Sigmoid colon (tissue), 7 donors: ENCODE measurements around the gene SENP3. TPM values are rescaled to one million over a fixed set of nuclear protein-coding genes. Genes with fewer than 3 reads are reported as not detected.
"Not testable (repeated sequence)": the region's sequence is repeated elsewhere in the genome, so short reads cannot be mapped to it uniquely, and the experiment has no call there.

Experiments
- DNase-seq: peaks from one replicate; pipeline ENCODE4 v3.0.0-alpha.2; 2019
- H3K27ac ChIP-seq, 4 donors: fragments of 200-600 bp; sonication (generic); one replicate each; pipeline ENCODE4 v1.5.1; 2016 to 2019; ENCODE audit warnings: mild to moderate bottlenecking in 1 of 4
- H3K27me3 ChIP-seq, 3 donors: fragments of 200-600 bp; sonication (generic); one replicate each; pipeline ENCODE4 v1.5.1; 2019; ENCODE audit warnings: mild to moderate bottlenecking in 1 of 3
- H3K36me3 ChIP-seq, 4 donors: fragments of 200-600 bp; sonication (generic); one replicate each; pipeline ENCODE4 v1.5.1; 2016 to 2019
- H3K4me1 ChIP-seq, 4 donors: fragments of 200-600 bp; sonication (generic); one replicate each; pipeline ENCODE4 v1.5.1; 2017 to 2019
- H3K4me3 ChIP-seq, 4 donors: fragments of 200-600 bp; sonication (generic); one replicate each; pipeline ENCODE4 v1.5.1; 2017 to 2019; ENCODE audit warnings: mild to moderate bottlenecking in 2 of 4, moderate library complexity in 1 of 4
- H3K9me3 ChIP-seq, 4 donors: fragments of 200-600 bp in 3 of 4; sonication (generic) in 3 of 4; one replicate each; pipeline versions ENCODE4 v1.5.1 to v1.6.1; 2013 to 2019
- EP300 ChIP-seq, 4 donors: sonication (generic); formaldehyde crosslinking; IDR thresholded peaks; one replicate each; pipeline ENCODE4 v1.6.1; 2017; ENCODE audit warnings: antibody characterized with exemption in 4 of 4
- POLR2A ChIP-seq, 2 donors: fragments of 450-650 bp; IDR thresholded peaks; one replicate each; pipeline ENCODE4 v1.6.1; 2016; ENCODE audit warnings: antibody characterized with exemption in 2 of 2, mild to moderate bottlenecking in 2 of 2, moderate library complexity in 2 of 2
- POLR2AphosphoS5 ChIP-seq, 4 donors: sonication (generic); formaldehyde crosslinking; IDR thresholded peaks; one replicate each; pipeline ENCODE4 v1.6.1; 2017; ENCODE audit warnings: antibody characterized with exemption in 4 of 4
- WGBS, 2 donors: extraction: QIAGEN DNeasy Blood & Tissue Kit; methylation state at CpG; one replicate each; pipeline ENCODE4 v1.1.7; 2013; 5-methylcytosine and 5-hydroxymethylcytosine counted together
- intact Hi-C: fragments of 100-400 bp; cut with DNase I; formaldehyde crosslinking; loops from one replicate; pipeline ENCODE4 v1.15.1; 2023
- polyA plus RNA-seq, 3 donors: library from polyadenylated mRNA; stranded (reverse); fragments of 200-250 nt; gene quantifications; one replicate each; pipeline ENCODE4 v1.2.3, GENCODE V29; 2013
- total RNA-seq, 4 donors: library from RNA; depleted of rRNA; stranded (reverse); fragments of >200 nt; gene quantifications; one replicate each; pipeline ENCODE4 v1.1.0, GENCODE V29; 2016
- TF ChIP-seq, protein P1 (sequence below), 4 experiments: fragments of 450-650 bp in 3 of 4; fragments of 200-600 bp in 1 of 4; IDR thresholded peaks; one replicate each; pipeline ENCODE4 v1.5.1; 2016 to 2019; ENCODE audit warnings: antibody characterized with exemption in 4 of 4, mild to moderate bottlenecking in 3 of 4, moderate library complexity in 2 of 4
- donor health status: healthy with polysubstance abuse.
- donor health status: Bipolar disorder and iron deficiency.
- donor health status: healthy.

The SENP3 gene
- total and polyA plus RNA-seq, 7 donors, result 28.2 to 91.1 (median 73.5) TPM

DNA sequence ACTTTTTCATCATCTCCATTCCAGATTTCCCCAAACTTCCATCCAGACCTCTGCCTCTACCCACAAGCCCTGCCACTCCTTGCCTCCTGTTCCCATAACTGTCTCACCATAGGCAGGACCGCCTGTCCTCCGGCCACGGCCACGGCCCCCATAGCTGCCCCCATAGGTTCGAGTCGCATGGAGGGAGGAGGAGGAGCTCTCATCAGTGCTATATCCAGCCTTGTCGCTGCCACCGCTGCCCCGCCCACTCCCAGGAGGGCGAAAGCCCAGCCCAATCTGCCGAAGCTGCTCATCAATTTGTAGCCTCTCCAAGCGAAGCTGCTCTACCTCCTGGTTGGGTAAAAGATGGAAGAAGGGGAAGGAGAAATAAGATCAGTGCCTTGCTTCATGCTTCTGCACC, 31.6 kb downstream of the SENP3 start:
- H3K4me1 ChIP-seq, result peaks cover 0 to 18% (median 16%) of the 10 kb centered on the region in 4 donors
- DNase-seq, result no peak
- H3K9me3 ChIP-seq, result no peaks in the 10 kb centered on the region
- TF ChIP-seq POLR2AphosphoS5 (IDR thresholded peaks at IDR 0.05), result no peak
- TF ChIP-seq POLR2A (IDR thresholded peaks at IDR 0.05), result no peak
- TF ChIP-seq EP300 (IDR thresholded peaks at IDR 0.05), result no peak
- TF ChIP-seq, protein P1, sequence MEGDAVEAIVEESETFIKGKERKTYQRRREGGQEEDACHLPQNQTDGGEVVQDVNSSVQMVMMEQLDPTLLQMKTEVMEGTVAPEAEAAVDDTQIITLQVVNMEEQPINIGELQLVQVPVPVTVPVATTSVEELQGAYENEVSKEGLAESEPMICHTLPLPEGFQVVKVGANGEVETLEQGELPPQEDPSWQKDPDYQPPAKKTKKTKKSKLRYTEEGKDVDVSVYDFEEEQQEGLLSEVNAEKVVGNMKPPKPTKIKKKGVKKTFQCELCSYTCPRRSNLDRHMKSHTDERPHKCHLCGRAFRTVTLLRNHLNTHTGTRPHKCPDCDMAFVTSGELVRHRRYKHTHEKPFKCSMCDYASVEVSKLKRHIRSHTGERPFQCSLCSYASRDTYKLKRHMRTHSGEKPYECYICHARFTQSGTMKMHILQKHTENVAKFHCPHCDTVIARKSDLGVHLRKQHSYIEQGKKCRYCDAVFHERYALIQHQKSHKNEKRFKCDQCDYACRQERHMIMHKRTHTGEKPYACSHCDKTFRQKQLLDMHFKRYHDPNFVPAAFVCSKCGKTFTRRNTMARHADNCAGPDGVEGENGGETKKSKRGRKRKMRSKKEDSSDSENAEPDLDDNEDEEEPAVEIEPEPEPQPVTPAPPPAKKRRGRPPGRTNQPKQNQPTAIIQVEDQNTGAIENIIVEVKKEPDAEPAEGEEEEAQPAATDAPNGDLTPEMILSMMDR (IDR thresholded peaks at IDR 0.05), result no peak
- no peak overlapping the region for H3K27ac ChIP-seq
- H3K4me3 ChIP-seq, result no peak overlapping the region
- intact Hi-C loops, result no loop called here
- WGBS, 2 donors, result 90 to 91% methylated on average over 12 of the region's 12 CpGs
- peaks cover 30 to 70% (median 66%) of the 10 kb centered on the region in 4 donors for H3K36me3 ChIP-seq
- no peaks in the 10 kb centered on the region for H3K27me3 ChIP-seq

DNA sequence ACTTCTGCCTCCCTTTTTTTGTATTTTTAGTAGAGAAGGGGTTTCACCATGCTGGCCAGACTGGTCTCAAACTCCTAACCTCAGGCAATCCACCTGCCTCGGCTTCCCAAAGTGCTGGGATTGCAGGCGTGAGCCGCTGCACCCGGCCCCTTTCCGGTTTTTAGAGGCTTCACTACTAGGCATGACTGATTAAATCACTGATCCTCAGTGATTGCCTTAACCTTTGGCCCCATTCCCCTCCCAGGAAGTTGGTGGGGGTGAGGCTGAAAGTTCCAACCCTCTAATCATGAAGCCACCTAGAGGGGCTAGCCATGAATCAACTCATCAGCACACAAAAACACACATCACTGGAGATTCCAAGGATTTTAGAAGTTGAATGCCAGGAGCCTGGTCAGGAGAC, 35.8 kb downstream of the SENP3 start:
- 20 to 68% methylated on average over 5 of the region's 5 CpGs for WGBS, 2 donors
- H3K27me3 ChIP-seq, H3K9me3 ChIP-seq, H3K27ac ChIP-seq, H3K4me1 ChIP-seq, intact Hi-C loops, H3K4me3 ChIP-seq, DNase-seq: not testable (repeated sequence)
- peaks cover 31 to 97% (median 92%) of the 10 kb centered on the region in 4 donors for H3K36me3 ChIP-seq

DNA sequence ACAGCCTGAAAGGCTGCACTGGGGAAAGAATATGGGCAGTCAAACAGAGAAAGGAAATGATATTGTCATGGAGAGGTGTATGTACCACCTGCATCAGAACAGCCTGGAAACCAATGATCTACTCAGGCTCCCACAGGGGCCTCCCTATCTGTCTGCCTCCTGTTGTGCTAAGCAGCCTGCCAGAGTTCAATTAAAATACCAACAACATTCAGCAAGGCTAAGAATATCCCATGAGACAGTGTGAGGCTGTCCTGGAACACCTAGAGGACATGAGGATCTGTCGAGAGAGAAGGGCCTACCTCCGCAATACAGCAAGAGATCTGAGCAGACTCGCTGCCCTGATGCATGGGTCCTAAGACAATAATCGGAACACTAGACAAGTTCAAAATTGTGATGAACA, 44.6 kb downstream of the SENP3 start:
- DNase-seq, result no peak
- intact Hi-C loops, result no loop called here
- H3K36me3 ChIP-seq, result peaks cover 27 to 56% (median 37%) of the 10 kb centered on the region in 4 donors

DNA sequence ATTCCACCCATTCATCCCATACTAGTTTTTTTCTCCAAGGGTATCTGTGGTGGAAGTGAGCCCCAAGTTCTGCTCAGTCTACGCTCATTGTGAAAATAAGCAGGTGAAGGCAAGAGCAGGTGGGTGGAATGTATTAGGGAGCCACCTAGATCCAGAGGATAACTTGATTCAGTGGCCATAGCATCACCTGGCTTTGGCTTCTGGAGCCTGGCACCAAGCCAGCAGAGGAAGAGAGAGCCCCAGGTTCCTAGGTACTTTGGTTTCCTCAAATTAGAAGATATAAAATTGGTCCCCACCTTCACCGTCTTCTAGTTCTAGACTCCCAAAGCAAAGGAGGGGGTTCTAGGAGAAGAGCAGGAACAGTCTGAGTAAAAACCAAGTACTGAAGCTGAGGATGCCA, 48.9 kb downstream of the SENP3 start:
- Histone ChIP-seq H3K9me3 (no peaks in the 10 kb centered on the region), H3K4me1 (peaks cover 0 to 51% (median 42%) of the 10 kb centered on the region in 4 donors), H3K36me3 (peaks cover 0 to 12% (median 1%) of the 10 kb centered on the region in 4 donors), H3K27ac (no peak overlapping the region), H3K4me3 (no peak overlapping the region), H3K27me3 (no peaks in the 10 kb centered on the region)
- WGBS, 2 donors, result 97% methylated on average over 2 of the region's 2 CpGs
- TF ChIP-seq, protein P1 (IDR thresholded peaks at IDR 0.05), result no peak
- no peak for TF ChIP-seq EP300 (IDR thresholded peaks at IDR 0.05)
- TF ChIP-seq POLR2A (IDR thresholded peaks at IDR 0.05), result no peak
- TF ChIP-seq POLR2AphosphoS5 (IDR thresholded peaks at IDR 0.05), result no peak
- no peak for DNase-seq
- intact Hi-C loops, result loop anchor here (5.0 kb wide), 1 partner anchor 472 kb away; no protein-coding TSS in a partner anchor

More for the DNA sequence above, 44.6 kb downstream of the SENP3 start:
- peaks cover 0 to 17% (median 10%) of the 10 kb centered on the region in 4 donors for H3K4me1 ChIP-seq
- no peaks in the 10 kb centered on the region for H3K27me3 ChIP-seq
- no peak overlapping the region for H3K4me3 ChIP-seq
- H3K9me3 ChIP-seq, result no peaks in the 10 kb centered on the region
- no peak overlapping the region for H3K27ac ChIP-seq
- WGBS, 2 donors, result 97% methylated on average over 4 of the region's 4 CpGs
- TF ChIP-seq, protein P1 (IDR thresholded peaks at IDR 0.05), result no peak
- TF ChIP-seq POLR2A (IDR thresholded peaks at IDR 0.05) (no peak), POLR2AphosphoS5 (IDR thresholded peaks at IDR 0.05) (no peak), EP300 (IDR thresholded peaks at IDR 0.05) (no peak)

GRCh38 chr17:7611635-7612293, 50.0 kb downstream of the SENP3 start:
- TF ChIP-seq EP300 (IDR thresholded peaks at IDR 0.05) (no peak), POLR2AphosphoS5 (IDR thresholded peaks at IDR 0.05) (no peak), POLR2A (IDR thresholded peaks at IDR 0.05) (no peak)
- TF ChIP-seq, protein P1 (IDR thresholded peaks at IDR 0.05), result no peak
- WGBS, 2 donors, result 74 to 77% methylated on average over 3 of the region's 3 CpGs

More at GRCh38 chr17:7611635-7612293, 50.0 kb downstream of the SENP3 start:
- Histone ChIP-seq H3K9me3 (no peaks in the 10 kb centered on the region), H3K27ac (no peak overlapping the region), H3K27me3 (no peaks in the 10 kb centered on the region), H3K36me3 (peaks cover 0 to 1% (median 0%) of the 10 kb centered on the region in 4 donors), H3K4me3 (peak overlapping the region in 1 of 4 donors; percentile 9), H3K4me1 (peaks cover 0 to 51% (median 44%) of the 10 kb centered on the region in 4 donors)
- no peak for DNase-seq
- intact Hi-C loops, result loop anchor here (5.0 kb wide), 1 partner anchor 471 kb away; no protein-coding TSS in a partner anchor
